Measurements from ENCODE around the gene STX3.
"Not testable (repeated sequence)": the region's sequence is repeated elsewhere in the genome, so short reads cannot be mapped to it uniquely, and the experiment has no call there.

Gene STX3

GRCh38 chr11:59815754-59816153, 60.6 kb downstream of the STX3 start:
- Histone ChIP-seq H3K4me3 (no peak overlapping the region), H3K9me3 (ENCODE audit: low read depth, low read length) (no peaks in the 10 kb centered on the region), H3K9ac (ENCODE audit: insufficient read length) (no peak overlapping the region), H3K36me3 (ENCODE audit: insufficient read depth, low read length) (no peaks in the 10 kb centered on the region), H3K27ac (no peak overlapping the region)
- TF ChIP-seq FOXP2 (optimal IDR thresholded peaks at IDR 0.05; ENCODE audit: control extremely low read depth, extremely low read length, insufficient read depth) (no peak), EZH2 (IDR thresholded peaks at IDR 0.05) (no peak), POLR2AphosphoS5 (IDR thresholded peaks at IDR 0.05; ENCODE audit: borderline replicate concordance, low read depth, low read length) (no peak)
- DNase-seq (ENCODE audit: low read depth, low spot score) = no peak

GRCh38 chr11:59816434-59816833, 61.3 kb downstream of the STX3 start:
- H3K36me3 ChIP-seq (ENCODE audit: insufficient read depth, low read length); H3K9ac ChIP-seq (ENCODE audit: insufficient read length); H3K27ac ChIP-seq; DNase-seq (ENCODE audit: low read depth, low spot score); H3K9me3 ChIP-seq (ENCODE audit: low read depth, low read length); H3K4me3 ChIP-seq: not testable (repeated sequence)

GRCh38 chr11:59818572-59818971, 63.4 kb downstream of the STX3 start:
- Histone ChIP-seq H3K4me3 (no peak overlapping the region), H3K36me3 (ENCODE audit: insufficient read depth, low read length) (no peaks in the 10 kb centered on the region), H3K9ac (ENCODE audit: insufficient read length) (no peak overlapping the region), H3K27ac (no peak overlapping the region), H3K9me3 (ENCODE audit: low read depth, low read length) (no peaks in the 10 kb centered on the region)
- TF ChIP-seq EZH2 (IDR thresholded peaks at IDR 0.05) = no peak
- no peak for TF ChIP-seq FOXP2 (optimal IDR thresholded peaks at IDR 0.05; ENCODE audit: control extremely low read depth, extremely low read length, insufficient read depth)
- TF ChIP-seq POLR2AphosphoS5 (IDR thresholded peaks at IDR 0.05; ENCODE audit: borderline replicate concordance, low read depth, low read length) = no peak
- DNase-seq (ENCODE audit: low read depth, low spot score) = no peak

DNA sequence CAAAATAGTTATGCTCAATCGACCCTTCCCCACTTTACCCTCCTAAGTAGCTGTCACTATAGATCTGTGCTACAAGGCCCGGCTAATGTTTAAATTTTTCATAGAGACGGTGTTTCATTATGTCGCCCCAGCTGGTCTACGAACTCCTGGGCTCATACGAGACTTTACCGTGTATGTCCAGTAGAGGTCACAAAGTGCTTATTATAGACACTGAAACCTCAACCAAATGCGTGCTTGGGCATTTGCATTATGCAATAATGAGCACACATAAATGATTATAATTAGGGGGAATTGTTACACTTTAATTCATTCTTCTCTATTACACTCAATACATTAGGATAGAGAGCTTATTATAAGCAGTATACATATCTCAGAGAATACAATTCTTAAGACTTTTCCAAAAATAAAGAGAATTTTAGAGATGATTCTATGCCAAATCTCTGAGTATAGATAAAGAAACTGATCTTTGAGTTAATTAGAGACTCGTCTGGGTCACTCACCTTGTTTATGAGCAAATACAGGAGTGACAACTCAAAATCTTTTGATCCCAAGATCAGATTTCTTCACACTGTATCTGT, 67.9 kb downstream of the STX3 start:
- no peak overlapping the region for H3K27ac ChIP-seq
- H3K36me3 ChIP-seq (ENCODE audit: insufficient read depth, low read length) = no peaks in the 10 kb centered on the region
- H3K4me3 ChIP-seq = no peak overlapping the region
- TF ChIP-seq EZH2 (IDR thresholded peaks at IDR 0.05) (no peak), POLR2AphosphoS5 (IDR thresholded peaks at IDR 0.05; ENCODE audit: borderline replicate concordance, low read depth, low read length) (no peak), FOXP2 (optimal IDR thresholded peaks at IDR 0.05; ENCODE audit: control extremely low read depth, extremely low read length, insufficient read depth) (no peak)
- H3K9ac ChIP-seq (ENCODE audit: insufficient read length) = no peak overlapping the region
- no peak for DNase-seq (ENCODE audit: low read depth, low spot score)
- no peaks in the 10 kb centered on the region for H3K9me3 ChIP-seq (ENCODE audit: low read depth, low read length)

GRCh38 chr11:59829358-59829757, 74.2 kb downstream of the STX3 start:
- no peak overlapping the region for H3K9ac ChIP-seq (ENCODE audit: insufficient read length)
- no peak for TF ChIP-seq FOXP2 (optimal IDR thresholded peaks at IDR 0.05; ENCODE audit: control extremely low read depth, extremely low read length, insufficient read depth)
- TF ChIP-seq EZH2 (IDR thresholded peaks at IDR 0.05) = no peak
- no peak for TF ChIP-seq POLR2AphosphoS5 (IDR thresholded peaks at IDR 0.05; ENCODE audit: borderline replicate concordance, low read depth, low read length)
- no peak overlapping the region for H3K4me3 ChIP-seq
- H3K27ac ChIP-seq = no peak overlapping the region
- no peak for DNase-seq (ENCODE audit: low read depth, low spot score)
- H3K9me3 ChIP-seq (ENCODE audit: low read depth, low read length) = no peaks in the 10 kb centered on the region
- H3K36me3 ChIP-seq (ENCODE audit: insufficient read depth, low read length) = no peaks in the 10 kb centered on the region

DNA sequence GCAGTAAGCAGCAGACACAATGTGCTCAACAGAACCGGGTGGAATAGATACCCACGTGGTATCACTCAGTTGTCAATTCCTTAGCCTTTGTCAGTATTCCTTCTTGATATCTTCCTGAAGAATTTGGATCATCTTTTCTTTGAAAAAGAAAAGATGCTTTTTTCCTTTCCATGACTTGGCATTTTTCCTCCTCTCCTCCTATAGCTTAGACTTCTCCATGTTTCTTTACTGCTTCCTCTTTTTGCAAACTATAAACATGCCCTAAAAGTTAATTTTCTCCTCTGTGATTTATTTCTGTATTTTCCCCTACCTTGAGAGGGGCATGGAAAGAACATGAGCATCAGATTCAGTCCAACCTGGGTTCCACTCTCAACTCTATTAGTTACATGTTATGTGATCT, 78.4 kb downstream of the STX3 start:
- no peak for DNase-seq (ENCODE audit: low read depth, low spot score)
- no peaks in the 10 kb centered on the region for H3K36me3 ChIP-seq (ENCODE audit: insufficient read depth, low read length)
- no peak for TF ChIP-seq POLR2AphosphoS5 (IDR thresholded peaks at IDR 0.05; ENCODE audit: borderline replicate concordance, low read depth, low read length)
- TF ChIP-seq FOXP2 (optimal IDR thresholded peaks at IDR 0.05; ENCODE audit: control extremely low read depth, extremely low read length, insufficient read depth) = no peak
- no peak for TF ChIP-seq EZH2 (IDR thresholded peaks at IDR 0.05)
- H3K9ac ChIP-seq (ENCODE audit: insufficient read length) = no peak overlapping the region
- H3K4me3 ChIP-seq = no peak overlapping the region
- no peak overlapping the region for H3K27ac ChIP-seq
- no peaks in the 10 kb centered on the region for H3K9me3 ChIP-seq (ENCODE audit: low read depth, low read length)

DNA sequence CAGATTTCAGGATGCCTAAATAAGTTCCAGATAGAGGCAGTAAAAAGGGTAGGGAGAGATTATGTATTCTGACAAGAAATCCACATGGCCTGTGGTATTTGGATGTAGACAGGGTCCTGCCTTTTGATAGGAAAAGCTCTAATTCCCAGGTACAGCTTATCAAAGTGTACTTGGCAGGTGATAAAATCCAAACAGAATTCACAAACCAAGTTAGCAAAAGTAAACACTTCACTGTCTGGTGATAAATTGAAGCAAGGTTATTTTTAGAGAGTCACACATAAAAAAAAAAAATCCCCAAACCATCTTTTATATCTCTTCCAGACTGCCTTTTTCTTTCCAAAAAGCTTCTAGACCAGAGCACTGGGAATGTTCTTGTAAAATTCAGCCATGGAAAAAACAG, 84.4 kb downstream of the STX3 start:
- no peak for TF ChIP-seq EZH2 (IDR thresholded peaks at IDR 0.05)
- no peak for TF ChIP-seq FOXP2 (optimal IDR thresholded peaks at IDR 0.05; ENCODE audit: control extremely low read depth, extremely low read length, insufficient read depth)
- TF ChIP-seq POLR2AphosphoS5 (IDR thresholded peaks at IDR 0.05; ENCODE audit: borderline replicate concordance, low read depth, low read length) = no peak
- H3K36me3 ChIP-seq (ENCODE audit: insufficient read depth, low read length) = no peaks in the 10 kb centered on the region
- no peak for DNase-seq (ENCODE audit: low read depth, low spot score)

DNA sequence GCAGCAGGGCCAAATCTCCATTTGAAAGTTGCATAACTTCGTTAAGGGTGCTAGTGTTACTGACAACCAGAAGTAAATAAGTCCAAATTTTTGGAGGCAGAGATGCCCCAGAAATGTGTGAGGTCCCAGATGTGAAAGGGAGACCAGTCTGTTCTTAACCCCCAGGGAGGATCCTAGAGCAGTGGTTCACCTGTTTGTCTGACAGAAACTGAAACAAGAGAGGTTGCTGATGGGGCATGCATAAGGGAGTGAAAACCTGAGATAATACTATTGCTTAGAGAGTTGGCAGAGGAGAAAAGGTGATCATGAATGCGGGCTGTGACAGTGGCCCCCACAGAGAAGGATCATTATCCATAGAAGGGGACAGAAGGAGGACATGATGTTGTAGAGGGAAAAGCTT, 86.3 kb downstream of the STX3 start:
- no peaks in the 10 kb centered on the region for H3K36me3 ChIP-seq (ENCODE audit: insufficient read depth, low read length)
- H3K9me3 ChIP-seq (ENCODE audit: low read depth, low read length) = no peaks in the 10 kb centered on the region
- no peak overlapping the region for H3K27ac ChIP-seq
- TF ChIP-seq FOXP2 (optimal IDR thresholded peaks at IDR 0.05; ENCODE audit: control extremely low read depth, extremely low read length, insufficient read depth) = no peak
- TF ChIP-seq EZH2 (IDR thresholded peaks at IDR 0.05) = no peak
- TF ChIP-seq POLR2AphosphoS5 (IDR thresholded peaks at IDR 0.05; ENCODE audit: borderline replicate concordance, low read depth, low read length) = no peak
- no peak overlapping the region for H3K4me3 ChIP-seq
- H3K9ac ChIP-seq (ENCODE audit: insufficient read length) = no peak overlapping the region
- no peak for DNase-seq (ENCODE audit: low read depth, low spot score)

More for the DNA sequence above, 84.4 kb downstream of the STX3 start:
- H3K9me3 ChIP-seq (ENCODE audit: low read depth, low read length) = no peaks in the 10 kb centered on the region
- no peak overlapping the region for H3K9ac ChIP-seq (ENCODE audit: insufficient read length)
- no peak overlapping the region for H3K4me3 ChIP-seq
- no peak overlapping the region for H3K27ac ChIP-seq

DNA sequence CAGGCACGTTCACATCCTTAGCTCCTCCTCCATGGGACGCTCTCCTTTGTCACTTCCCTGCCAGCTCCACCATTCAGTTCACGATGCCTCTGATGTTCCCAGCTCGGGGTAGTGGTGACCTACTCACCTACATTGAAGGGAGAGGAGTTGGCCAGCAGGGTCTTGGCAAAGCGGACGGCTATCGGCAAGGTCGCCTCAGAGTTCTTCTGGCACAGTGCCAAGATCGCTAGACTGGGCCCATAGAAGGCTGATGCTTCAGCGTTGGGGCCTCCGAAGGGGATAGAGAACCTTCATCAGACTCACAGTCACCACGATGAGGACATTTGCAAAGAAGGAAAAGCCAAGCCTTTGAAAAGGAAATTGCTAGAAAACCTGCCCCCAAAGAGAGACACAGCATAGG, 87.1 kb downstream of the STX3 start:
- Histone ChIP-seq H3K36me3 (ENCODE audit: insufficient read depth, low read length) (no peaks in the 10 kb centered on the region), H3K27ac (no peak overlapping the region), H3K9ac (ENCODE audit: insufficient read length) (no peak overlapping the region), H3K9me3 (ENCODE audit: low read depth, low read length) (no peaks in the 10 kb centered on the region), H3K4me3 (no peak overlapping the region)
- TF ChIP-seq FOXP2 (optimal IDR thresholded peaks at IDR 0.05; ENCODE audit: control extremely low read depth, extremely low read length, insufficient read depth) = no peak
- no peak for TF ChIP-seq POLR2AphosphoS5 (IDR thresholded peaks at IDR 0.05; ENCODE audit: borderline replicate concordance, low read depth, low read length)
- TF ChIP-seq EZH2 (IDR thresholded peaks at IDR 0.05) = no peak
- DNase-seq (ENCODE audit: low read depth, low spot score) = no peak

All from SK-N-MC (cell line).